Measurements from ENCODE around the gene SPATC1L. TPM values are rescaled to one million over a fixed set of nuclear protein-coding genes. Genes with fewer than 3 reads are reported as not detected.

Gene SPATC1L
- polyA plus RNA-seq, 3 donors = 3.3 to 6.7 (median 5.8) TPM

DNA sequence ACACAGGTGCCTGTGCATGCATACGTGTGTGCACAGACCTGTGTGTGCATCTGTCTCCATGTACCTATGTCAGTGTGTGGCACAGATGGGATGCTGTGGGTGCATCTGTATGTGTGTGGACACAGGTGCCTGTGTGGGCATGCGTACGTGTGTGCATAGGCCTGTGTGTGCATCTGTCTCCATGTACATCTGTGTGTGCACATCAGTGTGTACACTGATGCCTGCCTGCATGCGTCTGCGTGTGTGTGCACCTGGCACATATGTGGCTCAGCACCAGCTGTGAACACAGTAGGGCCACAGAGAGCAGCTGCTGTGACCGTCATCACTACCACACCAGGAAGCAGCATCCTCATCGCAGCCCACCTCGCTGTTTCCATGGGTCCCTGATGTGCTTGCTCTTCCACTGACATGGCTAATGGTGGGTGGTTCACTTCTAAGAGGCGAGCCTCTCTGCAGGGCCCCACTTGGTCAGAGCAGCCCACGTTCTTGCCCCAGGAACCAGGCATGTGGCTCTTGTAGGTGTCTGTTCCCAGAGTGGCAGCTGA, 9.6 kb upstream of the SPATC1L start:
- Histone ChIP-seq H3K27ac (ENCODE audit: low read depth in 1 of 2, low read length in 2 of 2) (no peak overlapping the region), H3K36me3 (replicated peaks in 1 of 2; ENCODE audit: control insufficient read depth in 1 of 2, insufficient read depth in 2 of 2, low read length in 2 of 2) (peaks cover 15 to 43% of the 10 kb centered on the region in 2 donors), H3K4me2 (replicated peaks; ENCODE audit: extremely low read depth, low read length, poor library complexity, severe bottlenecking) (no peak overlapping the region), H4K20me1 (ENCODE audit: insufficient read depth, low read length) (no peaks in the 10 kb centered on the region), H3K9me3 (replicated peaks in 1 of 2; ENCODE audit: control insufficient read depth in 1 of 2, insufficient read depth in 1 of 2, low read length in 2 of 2) (no peaks in the 10 kb centered on the region), H3K27me3 (ENCODE audit: control insufficient read depth in 2 of 2, insufficient read depth in 2 of 2, low read length in 2 of 2) (no peaks in the 10 kb centered on the region), H2AFZ (ENCODE audit: insufficient read depth, low read depth, low read length, poor library complexity, severe bottlenecking) (no peak overlapping the region), H3K4me3 (replicated peaks in 1 of 3; ENCODE audit: low read depth in 2 of 3, low read length in 3 of 3) (no peak overlapping the region), H3K4me1 (ENCODE audit: control insufficient read depth in 1 of 2, insufficient read depth in 2 of 2, low read length in 2 of 2) (no peaks in the 10 kb centered on the region), H3K9ac (ENCODE audit: insufficient read depth, low read length, poor library complexity, severe bottlenecking) (no peak overlapping the region), H3K79me2 (ENCODE audit: insufficient read depth, low read length) (no peaks in the 10 kb centered on the region)
- Mint-ChIP-seq H3K4me1 (no peaks in the 10 kb centered on the region), H3K36me3 (peaks cover 45 to 52% of the 10 kb centered on the region in 2 donors), H3K4me3 (no peak overlapping the region), H3K9me3 (peaks cover 0 to 2% (median 0%) of the 10 kb centered on the region in 7 donors), H3K27me3 (ENCODE audit: low read depth in 3 of 3) (peaks cover 0 to 2% (median 0%) of the 10 kb centered on the region in 3 donors), H3K27ac (no peak overlapping the region)
- DNase-seq = no peak
- WGBS (ENCODE audit: insufficient coverage) = 95% methylated on average over 7 of the region's 10 CpGs
- intact Hi-C loops (cut with micrococcal nuclease) = no loop called here
- TF ChIP-seq CTCF (IDR thresholded peaks at IDR 0.05) = no peak

- Histone ChIP-seq H3K4me2 (replicated peaks; ENCODE audit: extremely low read depth, low read length, poor library complexity, severe bottlenecking) (no peak overlapping the region), H3K4me1 (ENCODE audit: control insufficient read depth in 1 of 2, insufficient read depth in 2 of 2, low read length in 2 of 2) (no peaks in the 10 kb centered on the region), H3K4me3 (replicated peaks in 1 of 3; ENCODE audit: low read depth in 2 of 3, low read length in 3 of 3) (no peak overlapping the region), H3K9ac (ENCODE audit: insufficient read depth, low read length, poor library complexity, severe bottlenecking) (no peak overlapping the region), H3K79me2 (ENCODE audit: insufficient read depth, low read length) (no peaks in the 10 kb centered on the region), H2AFZ (ENCODE audit: insufficient read depth, low read depth, low read length, poor library complexity, severe bottlenecking) (no peak overlapping the region), H3K36me3 (replicated peaks in 1 of 2; ENCODE audit: control insufficient read depth in 1 of 2, insufficient read depth in 2 of 2, low read length in 2 of 2) (peaks cover 14 to 43% of the 10 kb centered on the region in 2 donors), H3K27ac (ENCODE audit: low read depth in 1 of 2, low read length in 2 of 2) (no peak overlapping the region), H3K9me3 (replicated peaks in 1 of 2; ENCODE audit: control insufficient read depth in 1 of 2, insufficient read depth in 1 of 2, low read length in 2 of 2) (no peaks in the 10 kb centered on the region), H3K27me3 (ENCODE audit: control insufficient read depth in 2 of 2, insufficient read depth in 2 of 2, low read length in 2 of 2) (no peaks in the 10 kb centered on the region), H4K20me1 (ENCODE audit: insufficient read depth, low read length) (no peaks in the 10 kb centered on the region)
- Mint-ChIP-seq H3K27me3 (ENCODE audit: low read depth in 3 of 3) (peaks cover 0 to 2% (median 2%) of the 10 kb centered on the region in 3 donors), H3K4me3 (no peak overlapping the region), H3K9me3 (peaks cover 0 to 2% (median 0%) of the 10 kb centered on the region in 7 donors), H3K27ac (no peak overlapping the region), H3K4me1 (peaks cover 3% of the 10 kb centered on the region), H3K36me3 (peaks cover 36 to 42% of the 10 kb centered on the region in 2 donors)
- 97% methylated on average over 14 of the region's 20 CpGs for WGBS (ENCODE audit: insufficient coverage)
- DNase-seq = no peak
- intact Hi-C loops (cut with micrococcal nuclease) = no loop called here
- TF ChIP-seq CTCF (IDR thresholded peaks at IDR 0.05) = no peak
Measured at GRCh38 chr21:46191686-46192575, 7.7 kb upstream of the SPATC1L start.

Measured in CD14-positive monocyte (primary cell).